Stimulated activated CD8-positive, alpha-beta memory T cell treated with anti-CD3 and anti-CD28 coated beads, Interleukin-4, amount 100 ng/mL, for 4 hours (primary cell): ENCODE data around the gene VAT1.

Experiments
- DNase-seq, 2 donors: peaks; one replicate each; pipeline ENCODE4 v3.0.0-alpha.2; 2020; ENCODE audit warnings: low read depth in 2 of 2, low spot score in 1 of 2

The VAT1 gene

DNA sequence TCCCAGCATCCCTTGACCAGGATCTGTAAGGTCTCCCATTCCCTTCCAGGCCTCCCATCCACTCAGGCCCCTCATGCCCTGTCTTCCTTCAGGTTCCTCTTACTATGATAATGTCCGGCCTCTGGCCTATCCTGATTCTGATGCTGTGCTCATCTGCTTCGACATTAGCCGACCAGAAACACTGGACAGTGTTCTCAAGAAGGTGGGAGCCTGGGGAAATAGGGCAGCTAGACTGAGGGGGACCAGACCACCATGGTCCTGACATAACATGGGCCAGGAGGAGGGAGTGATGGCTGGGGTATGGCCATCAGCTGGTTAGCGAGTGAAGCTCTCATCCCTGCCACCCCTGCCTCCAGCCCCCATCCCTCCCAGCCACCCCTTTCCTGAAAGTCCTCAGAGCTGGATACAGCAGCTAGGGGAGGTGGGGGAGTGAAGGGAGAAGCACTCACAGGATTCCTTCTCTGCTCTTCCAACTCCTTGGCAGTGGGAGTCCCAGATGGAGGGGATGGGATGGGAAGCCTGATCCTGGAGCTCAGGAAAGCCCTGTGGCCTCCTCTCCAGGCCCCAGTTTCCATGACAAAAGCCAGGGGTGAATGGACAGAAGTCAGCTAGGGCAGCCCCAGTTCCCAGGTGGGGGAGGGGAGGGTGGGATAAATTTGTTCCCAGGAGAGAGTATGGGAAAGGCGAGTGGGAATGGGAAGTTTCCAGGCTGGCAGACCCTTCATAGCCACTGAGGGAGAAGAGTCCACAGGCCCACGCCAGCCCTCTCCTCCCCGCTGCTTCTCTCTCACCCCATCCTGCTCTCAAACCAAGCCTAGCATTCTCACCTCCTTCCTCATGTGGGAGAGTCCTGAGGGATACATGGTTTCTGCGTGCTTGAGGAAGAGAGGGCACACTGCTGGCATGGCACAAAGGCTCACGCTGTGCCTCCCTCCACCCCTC lies 5.2 kb upstream of the VAT1 start:
- no peak for DNase-seq

DNA sequence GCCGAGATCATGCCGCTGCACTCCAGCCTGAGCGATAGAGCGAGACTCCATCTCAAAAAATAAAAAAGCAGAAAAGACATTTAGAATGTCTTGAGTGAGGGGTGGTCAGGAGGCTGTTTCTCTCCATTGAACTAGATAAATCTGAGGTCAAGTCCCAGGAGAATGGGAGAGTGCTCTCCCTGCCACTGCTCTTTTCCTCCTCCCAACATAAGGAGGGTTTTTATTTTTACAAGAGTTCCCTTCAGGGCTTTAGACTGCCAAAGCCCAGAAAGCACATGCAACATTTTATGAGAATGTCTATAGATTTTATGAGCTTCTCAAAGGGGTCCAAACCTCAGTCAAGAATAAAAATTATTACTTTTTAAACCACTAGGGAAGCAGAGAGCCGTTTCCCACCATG lies 4.4 kb upstream of the VAT1 start:
- no peak for DNase-seq

DNA sequence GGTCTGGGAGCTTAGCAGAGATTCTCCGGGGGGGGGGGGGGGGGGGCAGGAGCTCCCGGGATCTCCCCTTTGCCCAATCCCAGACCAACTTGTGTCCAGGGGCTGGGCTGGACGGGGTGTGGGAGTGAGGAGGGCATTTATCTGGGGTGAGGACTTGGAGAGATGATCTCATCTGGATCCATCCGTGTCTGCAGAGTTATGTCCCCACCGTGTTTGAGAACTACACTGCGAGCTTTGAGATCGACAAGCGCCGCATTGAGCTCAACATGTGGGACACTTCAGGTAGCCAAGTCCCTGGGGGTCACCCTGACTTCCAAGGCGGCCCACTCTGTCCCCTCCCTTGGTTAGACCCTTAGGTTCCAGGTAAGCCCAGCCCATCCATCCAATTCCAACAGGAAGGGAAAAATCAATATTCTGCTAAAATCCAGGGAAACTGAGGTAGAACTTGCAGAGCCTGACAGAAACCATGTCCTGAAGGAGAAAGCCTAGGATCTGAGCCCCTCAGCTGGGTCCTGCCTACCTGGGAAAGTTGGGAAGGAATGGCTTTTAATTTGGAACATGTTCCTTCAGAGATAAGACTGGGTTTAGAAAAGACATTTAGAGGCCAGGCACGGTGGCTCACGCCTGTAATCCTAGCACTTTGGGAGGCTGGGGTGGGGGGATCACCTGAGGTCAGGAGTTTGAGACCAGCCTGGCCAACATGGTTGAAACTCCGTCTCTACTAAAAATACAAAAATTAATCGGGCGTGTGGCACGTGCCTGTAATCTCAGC lies 3.8 kb upstream of the VAT1 start:
- DNase-seq: no peak

DNA sequence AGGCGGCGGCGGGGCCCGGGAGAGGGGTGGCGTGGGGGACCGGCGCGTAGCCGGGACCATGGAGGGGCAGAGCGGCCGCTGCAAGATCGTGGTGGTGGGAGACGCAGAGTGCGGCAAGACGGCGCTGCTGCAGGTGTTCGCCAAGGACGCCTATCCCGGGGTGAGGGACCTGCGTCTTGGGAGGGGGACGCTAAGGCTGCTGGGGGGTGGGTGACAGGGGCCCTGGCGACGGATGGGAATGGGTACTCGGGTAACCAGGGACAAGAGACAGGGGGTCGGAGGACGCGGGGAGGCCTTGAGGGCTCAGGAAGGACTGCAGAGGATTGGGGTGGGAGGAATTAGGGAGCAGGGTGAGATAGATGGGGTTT lies 3.1 kb upstream of the VAT1 start:
- DNase-seq: no peak

DNA sequence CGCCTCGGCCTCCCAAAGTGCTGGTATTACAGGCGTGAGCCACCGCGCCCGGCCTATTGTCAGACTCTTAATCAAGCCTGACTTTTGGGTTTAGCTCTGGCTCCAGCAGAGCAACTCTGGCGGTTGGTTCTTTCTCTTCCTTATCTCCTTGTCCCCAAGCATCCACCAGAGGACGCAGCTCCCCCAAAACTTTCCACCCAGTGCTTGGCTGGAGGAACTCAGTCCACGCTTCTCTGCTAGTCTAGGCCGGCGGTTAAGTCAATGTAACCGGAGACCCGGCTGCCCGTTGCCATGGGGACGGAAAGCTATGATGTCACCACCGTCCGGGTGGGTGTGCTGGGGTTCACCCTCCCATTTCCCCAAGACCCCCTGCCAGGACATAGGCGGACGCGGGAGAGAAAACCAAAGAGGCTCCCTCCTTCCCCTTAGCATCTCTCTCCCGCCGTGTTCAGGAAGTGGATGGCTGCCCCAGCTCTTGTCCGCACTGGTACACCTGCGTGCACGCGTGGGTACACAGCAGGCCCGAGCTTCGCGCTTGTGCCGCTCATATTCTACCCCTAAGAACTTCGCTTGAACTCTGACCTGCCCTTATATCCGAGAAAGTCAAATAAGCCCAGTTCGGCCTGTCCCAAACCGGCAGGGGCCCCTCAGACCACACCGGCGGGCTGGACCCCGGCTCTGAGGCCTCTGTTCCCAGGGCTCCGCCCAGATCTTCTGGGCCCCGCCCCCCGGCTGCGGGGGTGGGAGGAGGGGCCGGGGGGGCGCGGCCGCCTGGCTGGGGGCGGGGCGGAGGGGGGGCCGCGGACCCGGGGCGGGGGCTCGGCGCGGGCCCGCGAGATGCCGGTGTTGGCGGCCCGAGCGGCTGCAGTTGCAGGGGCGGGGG lies 2.5 kb upstream of the VAT1 start, which contains the start of gene RND2:
Gene RND2 (plus strand): TSS at position 825 of the 883 bp plus-strand sequence. CDS start 117 bp downstream, outside the sequence.
- DNase-seq: peak; percentile 62 to 70

DNA sequence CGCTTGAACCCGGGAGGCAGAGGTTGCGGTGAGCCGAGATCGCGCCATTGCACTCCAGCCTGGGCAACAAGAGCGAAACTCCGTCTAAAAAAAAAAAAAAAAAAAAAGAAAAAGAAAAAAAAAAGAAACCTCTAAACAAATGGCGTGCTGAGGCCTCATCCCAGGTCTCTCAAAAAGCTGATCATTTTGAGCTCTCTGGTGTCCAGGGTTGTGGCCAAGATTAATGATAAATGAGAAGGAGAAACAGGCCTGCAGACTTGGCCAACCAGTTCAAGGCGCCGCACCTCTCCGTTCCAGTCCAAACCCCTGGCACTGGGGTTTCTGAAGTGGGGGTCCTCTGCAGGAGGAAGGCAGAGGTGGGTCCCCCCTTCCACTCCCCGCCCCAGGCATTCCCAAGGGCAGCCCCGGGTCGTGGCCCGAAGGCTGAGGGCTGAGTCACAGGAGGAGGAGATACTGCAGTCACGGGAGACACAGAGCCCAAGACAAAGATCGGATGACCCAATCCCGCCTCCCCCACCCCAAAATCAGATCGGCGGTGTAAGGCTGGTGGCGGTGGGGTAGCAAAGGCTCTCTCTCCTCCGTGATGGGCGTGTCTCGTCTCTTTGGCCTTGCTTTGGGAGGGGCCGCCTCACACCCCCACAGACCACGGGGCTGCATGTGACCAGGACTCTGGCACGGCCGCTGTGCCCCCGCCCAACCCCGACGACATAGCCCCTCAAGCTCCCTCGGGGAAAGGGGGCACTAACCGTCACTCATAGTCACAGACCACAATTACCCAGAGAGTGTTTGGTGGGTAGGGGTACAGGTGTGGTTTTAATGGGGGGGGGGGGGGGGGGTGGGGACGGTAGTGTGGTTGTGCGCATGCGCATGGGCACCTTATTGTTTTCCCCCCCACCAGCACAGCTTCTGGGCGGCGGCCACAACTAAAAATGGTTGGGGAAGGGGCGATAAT lies 1.1 kb downstream of the VAT1 start:
- no peak for DNase-seq

DNA sequence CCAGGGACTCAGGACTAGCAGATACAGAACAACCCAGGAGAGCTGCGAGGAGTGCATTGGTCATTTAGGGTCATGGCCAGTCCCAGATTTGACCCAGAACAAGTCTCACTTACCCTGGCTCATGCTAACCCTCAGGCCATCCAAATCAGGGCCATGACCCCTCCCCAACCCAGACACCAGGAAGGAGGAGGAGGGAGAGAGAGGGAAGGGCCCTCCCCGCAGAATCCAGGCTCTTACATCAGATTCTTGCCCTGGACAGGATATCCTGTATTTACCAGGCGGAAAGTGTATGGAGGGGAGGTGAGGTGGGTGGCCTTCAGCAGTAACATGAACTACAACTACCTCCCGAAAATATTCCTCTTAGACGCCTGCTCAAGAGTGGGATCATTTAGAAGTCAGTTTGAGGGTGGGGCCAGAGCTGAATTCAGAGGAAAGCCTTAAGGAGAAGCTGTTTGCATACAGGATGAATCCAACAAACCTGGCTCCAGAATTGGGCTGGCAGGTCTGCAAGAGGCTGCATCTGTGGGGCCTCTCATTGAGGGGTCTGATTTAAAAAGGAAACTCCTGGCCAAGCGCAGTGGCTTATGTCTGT lies 2.1 kb downstream of the VAT1 start:
- DNase-seq: no peak

DNA sequence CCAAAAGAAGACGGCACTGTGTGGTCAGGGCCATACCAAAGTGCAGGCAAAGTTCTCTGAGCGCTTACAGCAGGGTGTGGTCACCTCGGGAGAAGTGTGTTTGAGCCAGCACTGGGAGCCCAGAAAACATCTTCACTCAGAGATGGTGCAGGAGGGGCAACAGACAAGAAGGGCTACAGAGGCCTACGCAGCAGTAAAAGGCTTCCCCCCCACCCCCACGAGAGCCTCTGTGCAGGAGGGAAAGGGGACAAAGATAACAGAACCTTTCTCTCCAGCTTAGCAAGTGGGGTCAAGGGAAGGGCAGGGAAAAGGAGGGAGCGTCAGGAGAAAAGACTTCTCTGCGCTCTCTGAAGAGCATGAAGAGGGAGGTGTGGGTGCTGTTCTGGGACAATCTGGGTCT lies 2.8 kb downstream of the VAT1 start:
- DNase-seq: no peak

DNA sequence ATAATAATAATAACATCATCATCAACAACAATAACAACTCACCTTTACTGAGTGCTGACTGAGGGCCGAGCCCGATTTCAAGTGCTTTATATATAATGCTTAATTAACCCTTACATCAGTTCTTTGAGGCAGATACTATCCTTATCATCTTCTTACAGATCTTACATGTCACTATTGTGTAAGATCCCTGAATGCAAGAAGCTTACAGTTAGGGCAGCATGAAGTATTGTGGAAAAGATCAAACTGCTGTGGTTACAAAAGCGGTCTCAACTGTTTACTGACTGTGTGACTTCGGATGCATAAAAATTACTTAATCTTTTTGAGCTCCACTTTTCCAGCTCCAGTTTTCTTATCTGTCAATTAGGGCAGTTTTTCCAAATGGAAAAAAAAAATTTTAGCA lies 3.3 kb downstream of the VAT1 start:
- DNase-seq: no peak

DNA sequence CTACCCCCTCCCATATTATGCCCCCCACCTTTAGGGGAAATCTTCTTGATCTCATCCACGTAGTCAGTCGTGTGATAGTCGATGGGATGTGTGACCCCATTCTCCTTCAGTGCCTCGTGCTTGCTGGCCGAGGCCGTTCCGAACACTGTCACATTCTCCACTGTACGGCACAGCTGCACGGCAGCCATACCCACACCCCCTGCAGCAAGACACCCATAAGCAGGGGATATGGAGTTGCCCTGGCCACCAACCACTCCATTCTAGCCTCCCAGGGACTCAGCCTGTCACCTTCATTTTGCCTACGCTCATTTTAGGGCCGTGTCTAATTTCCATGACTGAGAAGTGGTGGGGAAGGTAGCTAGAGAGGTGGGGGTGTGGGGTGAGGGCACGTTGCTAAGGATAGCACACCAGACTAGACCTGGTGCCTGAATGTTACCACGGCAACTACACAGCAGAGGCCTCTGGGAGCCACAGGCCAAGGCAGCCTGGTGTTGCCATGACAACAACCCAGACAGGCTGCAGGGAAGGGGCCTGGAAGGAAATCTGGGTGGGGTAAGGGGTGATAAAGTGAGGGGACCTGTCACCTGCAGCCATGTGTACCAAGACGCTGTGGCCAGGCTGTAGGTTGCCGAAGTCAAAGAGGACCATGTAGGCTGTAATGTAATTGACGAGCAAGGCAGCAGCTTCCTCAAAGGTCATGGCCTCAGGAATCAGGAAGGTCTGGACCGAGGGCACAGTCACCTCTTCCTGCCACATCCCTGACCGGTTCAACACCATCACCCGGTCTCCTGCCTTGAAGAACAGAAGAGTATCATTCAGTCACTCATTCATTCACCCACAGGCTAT lies 4.0 kb downstream of the VAT1 start:
- no peak for DNase-seq

DNA sequence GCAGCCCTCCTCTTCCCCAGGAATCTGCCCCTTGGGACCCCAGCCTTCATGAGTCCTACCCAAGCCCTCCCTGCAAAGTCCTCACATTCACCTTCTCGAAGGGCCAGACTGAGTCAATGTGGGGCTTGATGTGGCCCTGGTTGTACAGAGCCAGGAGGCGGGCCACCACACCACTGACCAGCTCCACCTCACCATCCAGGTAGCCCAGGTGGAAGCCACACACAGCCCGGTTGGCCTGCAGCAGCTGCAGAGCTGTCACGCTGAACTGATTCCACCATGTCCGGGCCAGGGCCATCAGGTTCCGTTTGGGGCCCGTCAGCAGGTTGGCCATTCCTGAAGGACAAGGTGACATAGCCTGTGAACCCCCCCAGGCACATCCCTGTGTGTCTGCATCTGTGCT lies 6.0 kb downstream of the VAT1 start:
- DNase-seq: no peak

DNA sequence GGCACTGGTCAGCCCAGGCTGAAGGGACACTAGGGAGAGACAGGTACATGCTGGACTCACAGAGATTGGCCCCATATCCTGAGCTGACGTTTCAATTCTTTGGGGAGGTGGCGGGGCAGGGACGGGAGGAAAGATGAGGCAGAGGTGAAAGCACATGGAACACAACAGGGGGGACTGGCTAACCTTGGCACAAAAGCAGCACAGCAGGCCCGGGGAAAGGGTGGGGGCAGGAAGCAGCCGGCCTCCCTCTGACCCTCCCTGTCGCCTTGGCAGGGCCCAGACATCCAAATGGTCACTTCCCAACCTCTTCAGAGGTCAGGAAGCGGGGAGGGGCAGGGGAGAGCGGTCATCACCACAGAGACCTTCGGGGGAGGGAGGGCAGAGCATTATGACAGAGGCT lies 6.6 kb downstream of the VAT1 start:
- no peak for DNase-seq

DNA sequence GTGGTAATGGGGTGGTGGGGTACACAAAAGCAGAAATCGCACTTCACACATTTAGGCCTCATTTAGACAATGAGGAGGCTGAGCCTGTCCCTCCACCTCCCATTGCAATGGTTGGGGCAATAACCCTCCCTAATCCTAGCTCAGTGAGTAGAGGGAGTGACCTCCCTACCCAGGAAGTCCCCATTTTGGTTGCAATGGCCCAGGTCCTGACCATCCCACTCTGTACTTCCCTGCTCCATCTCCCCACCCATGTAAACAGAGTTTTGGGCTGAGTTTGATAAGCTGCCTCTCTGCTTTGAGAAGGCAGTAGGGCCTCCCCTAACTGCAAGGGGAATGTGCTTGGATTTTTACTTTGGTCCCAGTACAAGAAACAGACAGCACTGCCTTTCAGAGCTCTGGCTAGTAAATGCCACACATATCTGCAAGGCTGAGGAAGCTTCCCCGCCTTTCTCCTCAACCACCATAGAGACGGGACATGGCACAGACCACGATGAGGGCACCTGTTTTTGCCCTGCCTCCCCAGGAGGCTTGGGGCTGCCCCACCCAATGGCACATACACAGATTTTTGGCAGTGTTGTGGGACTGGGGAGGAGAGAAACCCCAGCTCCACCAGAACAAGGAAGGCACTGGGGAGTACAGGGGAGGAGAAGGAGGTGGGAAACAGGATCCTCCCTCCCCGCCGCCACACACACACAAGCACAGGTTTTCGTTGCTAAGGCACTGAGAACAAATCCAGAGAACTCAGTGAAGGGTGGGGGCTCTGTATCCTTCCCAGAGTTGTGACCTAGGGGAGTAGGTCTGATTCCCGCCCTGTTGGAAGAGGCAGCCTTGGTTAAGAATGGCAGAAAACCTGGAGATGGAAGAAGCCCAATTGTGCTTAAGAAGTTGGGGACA lies 7.3 kb downstream of the VAT1 start:
- DNase-seq: no peak

DNA sequence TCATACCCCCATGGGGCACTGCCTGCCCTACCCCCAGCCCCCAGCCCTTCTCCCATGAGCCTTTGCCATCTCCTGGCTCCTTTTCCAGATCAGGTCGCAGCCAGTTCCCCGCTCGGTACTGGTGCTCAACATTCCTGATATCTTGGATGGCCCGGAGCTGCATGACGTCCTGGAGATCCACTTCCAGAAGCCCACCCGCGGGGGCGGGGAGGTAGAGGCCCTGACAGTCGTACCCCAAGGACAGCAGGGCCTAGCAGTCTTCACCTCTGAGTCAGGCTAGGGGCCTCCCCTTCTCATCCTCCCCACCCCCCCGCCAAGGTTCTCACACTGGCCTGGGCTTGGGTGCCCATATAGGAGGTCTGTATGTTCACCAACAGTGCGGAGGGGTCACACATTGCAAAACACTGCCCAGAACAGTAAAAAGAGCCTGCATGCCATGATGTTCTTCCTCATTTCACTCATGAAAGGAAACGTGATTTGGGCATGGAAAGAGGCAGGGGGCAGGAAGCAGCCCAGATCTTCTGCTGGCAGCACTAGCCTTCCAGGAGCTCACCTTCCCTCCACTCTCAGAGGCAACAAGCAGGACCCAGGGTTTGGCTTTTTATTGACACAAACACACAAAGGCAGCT lies 8.1 kb downstream of the VAT1 start:
- no peak for DNase-seq

DNA sequence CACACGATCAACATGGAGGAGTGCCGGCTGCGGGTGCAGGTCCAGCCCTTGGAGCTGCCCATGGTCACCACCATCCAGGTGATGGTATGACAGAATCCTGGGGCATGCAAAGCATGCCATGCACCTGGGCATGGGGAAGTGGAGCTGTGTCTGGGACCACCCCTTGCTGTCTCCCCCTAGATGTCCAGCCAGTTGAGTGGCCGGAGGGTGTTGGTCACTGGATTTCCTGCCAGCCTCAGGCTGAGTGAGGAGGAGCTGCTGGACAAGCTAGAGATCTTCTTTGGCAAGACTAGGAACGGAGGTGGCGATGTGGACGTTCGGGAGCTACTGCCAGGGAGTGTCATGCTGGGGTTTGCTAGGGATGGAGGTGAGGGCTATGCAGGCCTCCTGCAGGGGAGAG lies 8.9 kb downstream of the VAT1 start:
- DNase-seq: no peak

DNA sequence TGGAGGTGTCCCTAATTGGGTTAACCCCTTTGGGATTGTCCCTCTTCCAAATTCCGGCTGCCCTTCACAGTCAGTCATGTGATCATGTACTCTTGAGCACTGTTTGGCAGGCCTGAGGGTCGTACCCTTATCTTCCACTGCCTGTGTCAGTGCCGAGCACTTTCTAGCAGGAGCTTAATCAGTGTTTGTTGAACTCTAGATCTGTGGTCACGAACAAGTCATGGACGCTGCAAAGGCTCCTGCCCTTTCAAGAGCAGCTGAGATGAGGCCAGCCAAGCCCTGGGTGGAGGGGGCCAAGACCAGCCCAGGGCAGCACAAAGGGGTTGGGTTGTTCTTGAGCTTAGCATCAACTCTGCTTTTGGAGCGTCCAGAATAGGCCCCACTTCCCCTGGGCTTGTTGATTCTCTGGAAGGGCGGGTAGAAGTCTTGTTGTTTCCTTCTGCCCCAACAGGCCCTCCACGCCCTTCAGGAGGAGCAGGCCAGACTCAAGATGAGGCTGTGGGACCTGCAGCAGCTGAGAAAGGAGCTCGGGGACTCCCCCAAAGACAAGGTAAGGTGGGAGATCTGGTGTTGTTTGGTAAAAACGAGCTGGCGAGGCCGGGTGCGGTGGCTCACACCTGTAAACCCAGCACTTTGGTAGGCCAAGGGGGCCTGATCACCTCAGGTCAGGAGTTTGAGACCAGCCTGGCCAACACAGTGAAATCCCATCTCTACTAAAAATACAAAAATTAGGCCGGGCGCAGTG lies 10.3 kb downstream of the VAT1 start:
- DNase-seq: no peak
